ENCODE measurements around the gene BGLAP.

- no peak for TF ChIP-seq CTCF (conservative IDR thresholded peaks at IDR 0.05; ENCODE audit: low read depth, low read length)
- no peak for TF ChIP-seq EZH2 (IDR thresholded peaks at IDR 0.05; ENCODE audit: borderline replicate concordance, low read depth, low read length, poor library complexity, severe bottlenecking)
Observed at GRCh38 chr1:156220226-156220625, 21.8 kb upstream of the BGLAP start.
